Measurements from ENCODE around the gene EPSTI1.
"Not testable (repeated sequence)": the region's sequence is repeated elsewhere in the genome, so short reads cannot be mapped to it uniquely, and the experiment has no call there.

EPSTI1 gene

DNA sequence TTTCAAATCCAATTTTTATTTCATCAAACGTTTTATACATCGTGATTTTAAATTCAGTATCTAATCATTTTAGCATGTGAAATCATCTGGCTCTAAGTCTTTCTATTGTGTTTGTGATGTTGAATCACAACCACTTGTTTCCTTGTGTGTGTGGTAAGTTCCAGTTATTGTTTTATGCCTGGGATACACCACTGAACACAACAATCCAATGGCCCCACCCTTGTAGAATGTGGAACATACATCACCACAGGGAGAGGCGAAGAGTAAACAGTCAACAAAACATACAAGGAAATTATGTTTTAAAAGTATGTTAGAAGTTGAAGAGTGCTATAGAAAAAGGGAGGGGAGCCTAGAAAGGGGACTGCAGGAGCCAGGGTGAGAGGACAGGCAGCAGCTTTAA lies 100.5 kb downstream of the EPSTI1 start:
- no peak for DNase-seq

DNA sequence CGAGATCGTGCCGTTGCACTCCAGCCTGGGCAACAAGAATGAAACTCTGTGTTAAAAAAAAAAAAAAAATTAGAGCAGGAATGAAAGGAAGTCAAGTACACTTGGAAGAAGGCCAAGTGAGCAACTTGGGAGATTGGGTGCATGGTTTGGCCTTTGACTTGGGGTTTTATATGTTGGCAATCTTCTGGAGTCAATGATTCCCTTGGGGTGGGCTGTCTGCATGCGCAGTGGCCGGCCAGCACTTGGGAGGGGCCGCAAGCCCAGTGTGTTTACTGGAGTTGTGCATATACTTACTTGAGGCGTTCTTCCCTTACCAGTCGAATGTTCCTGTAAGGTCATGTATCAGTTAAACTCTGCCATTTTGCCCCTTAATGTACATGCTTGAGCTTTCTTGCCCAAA lies 106.7 kb downstream of the EPSTI1 start:
- no peak for DNase-seq

DNA sequence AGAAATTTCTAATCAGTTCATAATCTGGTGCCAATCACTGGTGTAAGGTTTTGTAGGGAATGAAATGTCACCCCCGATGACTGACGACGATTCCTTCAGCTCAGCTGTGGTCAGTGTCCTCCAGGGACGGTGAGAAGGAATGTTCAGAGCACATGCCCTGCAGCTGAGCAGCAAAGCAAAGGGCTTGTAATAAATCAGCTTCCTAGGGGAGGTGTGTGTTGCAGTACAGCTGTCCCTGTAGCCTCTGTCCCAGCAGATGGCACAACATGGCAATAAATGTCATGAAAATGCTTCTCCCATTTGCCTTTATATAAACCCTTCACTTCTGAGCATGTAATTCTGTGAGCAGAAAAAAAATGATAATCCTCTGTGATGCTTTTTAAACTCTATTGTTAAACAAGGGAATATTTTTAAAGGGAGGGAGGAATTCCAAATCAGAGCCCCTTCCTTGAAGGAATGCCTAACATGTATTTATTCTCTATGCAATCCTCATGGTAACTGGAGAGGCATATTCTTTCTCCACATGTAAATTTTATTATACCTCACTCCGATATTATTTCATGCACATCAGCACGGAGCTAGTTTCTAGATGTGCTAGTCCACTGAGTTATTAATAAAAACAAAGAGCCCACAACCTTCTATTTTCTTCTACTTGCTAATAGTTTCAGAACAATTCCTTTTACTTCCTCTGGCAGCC lies 108.1 kb downstream of the EPSTI1 start:
- no peak for DNase-seq

DNA sequence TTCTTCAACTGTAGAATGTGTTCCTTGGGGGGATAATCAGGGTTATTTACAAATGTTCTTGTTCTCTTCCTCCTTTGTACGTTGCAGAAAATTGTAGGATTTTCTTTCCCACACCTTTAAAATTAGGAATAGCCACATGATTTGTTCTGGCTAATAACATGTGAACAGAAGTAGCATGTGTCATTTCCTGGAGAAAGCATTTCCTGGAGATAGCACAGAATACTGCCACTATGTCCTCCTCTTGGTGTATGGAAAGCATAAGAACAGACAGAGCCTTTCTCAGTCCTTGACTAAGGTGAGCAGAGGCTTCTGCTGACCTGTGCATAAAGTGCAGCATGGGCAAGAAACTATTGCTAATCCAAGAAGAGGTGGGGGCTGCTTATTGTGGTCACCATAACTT lies 108.9 kb downstream of the EPSTI1 start:
- no peak for DNase-seq

DNA sequence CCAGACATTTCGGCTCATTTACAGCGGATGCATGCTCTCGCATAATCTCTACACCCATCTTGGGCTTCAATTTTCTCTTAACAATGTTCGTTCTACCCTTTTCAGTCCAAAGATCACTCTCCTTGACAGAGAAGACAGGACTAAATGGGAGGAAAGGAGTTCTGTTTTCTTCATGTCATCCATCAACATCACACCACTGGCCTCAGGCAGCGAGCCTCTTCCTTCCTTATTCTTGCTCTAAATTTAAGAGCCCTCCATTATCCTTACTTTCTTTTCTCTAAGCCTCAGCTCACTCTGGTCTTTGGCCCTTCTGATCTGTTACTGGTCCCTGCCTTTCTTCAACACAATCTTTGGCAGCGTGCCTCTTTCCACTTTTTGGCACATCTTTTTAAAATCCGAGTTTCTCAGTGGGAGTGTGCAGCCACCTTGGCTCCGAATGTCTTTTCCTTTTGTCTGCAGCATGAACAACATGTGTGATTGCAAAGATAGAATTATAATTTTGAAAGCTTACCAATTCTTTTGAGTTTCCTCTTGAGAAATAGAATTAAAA lies 111.9 kb downstream of the EPSTI1 start:
- DNase-seq = no peak

DNA sequence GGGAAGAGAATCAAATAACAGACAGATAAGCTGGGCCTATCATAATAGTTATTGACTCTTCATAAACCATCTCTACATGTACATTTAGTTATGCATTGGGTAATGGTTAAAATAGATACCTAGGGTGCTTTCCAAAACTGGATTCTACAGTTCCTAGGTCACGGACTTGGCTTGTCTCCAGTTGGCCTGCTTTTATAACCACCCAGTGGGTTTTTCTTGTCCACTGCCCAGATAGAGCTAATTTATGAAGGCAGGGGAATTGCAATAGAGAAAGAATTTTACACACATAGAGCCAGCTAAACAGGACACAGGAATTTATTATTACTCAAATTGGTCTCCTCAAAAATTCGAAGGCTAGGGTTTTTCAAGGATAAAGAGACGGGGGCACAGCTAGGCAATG lies 113.3 kb downstream of the EPSTI1 start:
- DNase-seq = no peak

DNA sequence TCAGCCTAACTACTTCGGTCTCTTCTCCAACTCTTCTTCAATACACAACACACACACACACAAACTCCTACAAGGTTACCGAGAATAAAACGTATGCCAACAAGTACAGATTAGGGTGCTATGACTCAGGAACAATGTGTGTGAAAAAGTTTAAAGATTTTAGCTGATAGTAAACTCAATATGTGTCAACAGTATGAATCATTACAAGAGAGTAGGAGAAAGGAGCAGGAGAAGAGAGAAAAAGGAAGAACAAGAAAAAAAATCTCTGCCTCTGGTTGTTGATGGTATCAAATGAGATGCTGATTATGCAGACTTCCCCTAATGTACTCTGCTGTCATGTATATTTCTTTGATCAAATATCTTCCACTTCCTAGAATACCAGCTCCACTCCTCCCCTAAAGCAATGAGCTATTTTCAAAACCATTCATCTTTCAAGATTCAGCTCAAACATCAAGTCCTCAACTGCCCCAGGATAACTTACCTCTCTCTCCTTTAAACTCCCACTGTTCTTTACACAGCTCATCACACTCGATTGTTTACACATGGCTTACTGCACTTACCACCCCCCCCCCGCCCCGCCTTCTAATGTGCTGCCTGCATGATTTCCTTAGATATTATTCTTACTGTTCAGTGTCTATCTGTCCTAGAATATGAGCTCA lies 115.0 kb downstream of the EPSTI1 start:
- no peak for DNase-seq

DNA sequence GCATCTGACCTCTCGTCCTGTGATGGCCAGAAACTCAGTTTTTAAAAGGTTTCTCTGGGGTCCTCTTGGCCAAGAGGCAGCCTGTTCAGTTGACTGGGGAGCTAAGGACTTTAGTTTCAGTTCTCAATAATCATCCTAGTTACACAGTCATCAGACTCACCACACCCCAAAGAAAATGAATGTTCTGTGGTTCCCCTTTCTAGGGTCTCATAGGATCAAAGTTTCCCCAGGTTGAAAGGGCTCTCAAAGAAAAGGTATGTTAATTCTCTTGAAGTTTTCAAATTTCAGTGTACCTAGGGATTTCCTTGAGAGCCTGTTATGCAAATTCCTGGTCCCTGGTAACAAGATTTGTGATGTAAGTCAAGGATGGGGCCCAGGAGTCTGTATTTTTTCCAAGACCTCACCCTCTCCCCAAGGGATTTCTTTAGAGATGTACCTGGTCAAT lies 115.7 kb downstream of the EPSTI1 start:
- DNase-seq = no peak

DNA sequence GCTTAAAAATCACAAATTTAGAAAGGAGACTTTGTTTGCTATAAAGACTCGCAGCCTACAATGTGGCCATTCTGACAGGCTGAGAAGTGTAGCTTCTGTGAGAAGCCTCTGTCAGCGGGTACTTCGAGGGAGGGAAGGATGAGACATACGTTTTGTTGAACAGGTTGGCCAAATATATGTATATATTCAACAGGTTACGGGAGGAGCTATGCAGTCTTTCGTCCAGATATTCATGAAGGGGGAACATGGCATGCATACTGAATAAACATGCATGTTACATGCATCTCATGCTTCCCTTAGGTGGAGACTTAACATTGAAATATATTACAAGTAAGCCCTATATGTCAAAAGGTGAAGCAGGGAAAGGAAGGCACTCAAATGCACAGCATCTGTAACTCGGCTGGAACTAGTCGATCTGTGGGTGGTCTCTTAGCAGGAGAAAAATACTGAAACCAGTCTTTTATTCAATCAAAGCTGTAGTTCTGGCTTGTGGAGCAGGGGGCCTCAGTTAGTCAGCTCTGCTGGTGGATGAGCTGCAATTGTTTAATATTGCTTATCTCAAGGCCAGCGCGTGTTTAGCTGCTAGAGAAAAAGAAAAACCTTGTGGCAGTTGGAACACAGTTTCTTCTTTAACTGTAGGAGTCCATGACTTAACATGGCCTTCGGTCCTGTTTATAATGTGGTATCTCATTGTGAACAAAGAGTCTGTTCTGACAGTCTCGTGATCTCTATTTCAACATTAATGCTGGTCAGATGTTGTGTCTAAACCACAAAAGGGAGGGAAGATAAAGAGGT lies 116.4 kb downstream of the EPSTI1 start:
- no peak for DNase-seq

DNA sequence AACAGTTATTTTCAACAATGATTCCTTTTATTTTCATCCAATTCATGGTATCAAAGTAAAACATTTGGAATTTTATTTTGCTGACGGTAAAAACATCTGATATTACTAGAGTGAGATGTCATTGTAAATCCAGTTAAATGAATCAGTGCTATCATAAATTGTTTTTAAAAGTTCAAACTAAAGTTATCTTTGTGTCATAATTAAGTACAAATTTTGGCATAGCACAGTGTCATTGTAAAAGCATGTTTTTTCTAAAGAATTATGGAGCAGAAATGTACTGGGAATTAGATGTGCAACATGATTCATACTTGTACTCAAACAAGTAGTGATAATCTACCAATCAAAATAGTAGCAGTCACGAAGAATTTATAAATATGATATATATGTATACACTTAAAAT lies 117.8 kb downstream of the EPSTI1 start:
- DNase-seq = no peak

DNA sequence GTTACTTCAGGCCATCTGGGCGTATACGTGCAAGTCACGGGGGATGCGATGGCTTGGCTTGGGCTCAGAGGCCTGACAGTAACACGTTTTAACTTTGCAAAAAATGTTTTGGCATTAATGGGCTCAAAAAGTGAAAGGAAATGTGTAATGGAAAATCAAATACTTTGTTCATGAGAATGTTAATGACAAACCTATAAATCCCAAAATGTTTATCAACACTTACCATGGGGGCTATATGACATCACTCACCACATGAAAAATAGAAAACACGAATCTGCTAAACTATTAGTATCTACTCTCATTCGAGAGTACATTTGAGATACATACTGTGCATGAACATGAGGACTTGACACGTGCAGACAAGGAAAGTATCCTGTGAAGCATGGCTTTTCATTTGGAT lies 119.0 kb downstream of the EPSTI1 start:
- no peak for DNase-seq

DNA sequence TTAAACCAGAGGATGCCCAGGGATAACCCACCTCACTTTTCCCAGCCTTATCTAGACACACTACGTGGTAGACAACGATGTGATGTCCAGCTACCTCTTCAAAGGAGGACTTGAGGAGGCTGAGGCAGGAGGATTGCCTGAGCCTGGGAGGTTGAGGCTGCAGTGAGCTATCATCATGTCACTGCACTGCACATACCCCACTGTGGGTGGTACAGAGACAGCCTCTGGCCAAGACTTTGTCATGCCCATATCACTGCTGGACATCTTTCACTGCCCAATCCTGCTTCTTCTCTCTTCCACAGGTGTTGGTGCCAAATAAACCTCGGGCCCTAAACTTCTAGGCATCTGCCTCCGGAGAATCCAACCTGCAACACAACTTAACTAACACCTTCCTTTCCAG lies 124.8 kb downstream of the EPSTI1 start:
- DNase-seq = no peak

DNA sequence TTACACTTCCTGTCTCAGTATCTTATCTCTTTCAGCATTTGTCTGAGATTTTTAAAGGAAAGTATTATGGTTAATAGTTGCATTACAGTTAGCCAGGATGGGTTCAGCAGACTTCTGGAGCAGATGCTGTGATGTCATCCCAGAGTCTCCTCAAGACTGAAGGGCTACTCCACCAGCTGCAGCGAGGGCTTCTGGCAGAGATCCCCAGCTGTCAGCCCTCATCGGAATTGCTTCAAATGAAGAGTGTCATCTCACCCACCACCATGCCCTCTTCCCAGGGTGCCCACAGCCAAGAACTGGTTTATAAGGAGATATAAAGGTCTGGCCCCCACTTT lies 126.3 kb downstream of the EPSTI1 start:
- no peak for DNase-seq

DNA sequence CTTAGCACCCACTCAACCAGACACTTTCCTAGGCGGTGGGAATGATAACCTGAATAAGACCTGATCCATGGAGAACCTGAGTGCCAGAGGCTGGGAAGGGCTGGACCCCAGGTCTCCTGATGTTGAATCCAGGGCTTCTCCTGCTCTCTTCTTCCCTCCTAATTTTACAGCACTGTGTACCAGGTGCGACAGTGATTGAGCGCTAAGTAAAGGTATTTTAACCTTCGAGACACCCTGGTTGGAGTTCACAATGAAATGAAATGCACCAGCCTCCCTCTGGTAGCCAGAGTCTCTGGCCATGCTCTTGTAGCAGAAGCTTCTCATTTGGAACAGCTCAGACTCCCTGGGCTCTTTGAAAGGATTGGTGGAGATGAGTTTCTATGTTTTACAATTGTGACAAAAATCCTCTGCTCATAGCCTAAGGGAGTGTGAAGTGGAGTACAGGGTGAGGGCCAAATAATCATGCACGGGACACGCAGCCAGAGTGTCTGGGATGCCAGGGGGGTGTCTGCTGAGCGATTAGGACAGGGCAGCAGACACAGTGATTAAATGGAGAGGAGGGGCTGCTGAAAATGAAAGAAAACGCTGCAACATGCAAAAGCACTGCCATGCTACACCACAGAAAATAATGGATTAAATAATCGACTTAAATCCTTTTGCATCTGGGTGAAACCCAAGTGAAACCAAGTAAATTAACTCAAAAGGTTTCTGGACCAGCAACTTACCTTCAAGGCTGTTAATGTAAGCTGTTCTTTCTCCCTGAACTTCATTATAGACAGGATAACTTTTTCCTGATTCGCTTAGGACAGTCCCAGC lies 126.9 kb downstream of the EPSTI1 start:
- no peak for DNase-seq

DNA sequence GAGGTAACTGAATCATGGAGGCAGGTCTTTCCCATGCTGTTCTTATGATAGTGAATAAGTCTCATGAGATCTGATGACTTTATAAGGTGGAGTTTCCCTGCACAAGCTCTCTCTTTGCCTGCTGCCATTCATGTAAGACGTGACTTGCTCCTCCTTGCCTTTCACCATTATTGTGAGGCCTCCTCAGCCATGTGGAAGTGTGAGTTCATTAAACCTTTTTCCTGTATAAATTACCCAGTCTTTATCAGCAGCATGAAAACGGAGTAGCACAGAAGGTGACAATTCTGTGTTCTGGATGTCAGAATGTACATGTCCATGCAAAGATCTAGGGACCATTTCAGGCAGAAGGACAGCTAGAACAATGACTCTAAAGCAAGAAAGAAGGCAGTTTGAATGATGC lies 129.7 kb downstream of the EPSTI1 start:
- DNase-seq = not testable (repeated sequence)

DNA sequence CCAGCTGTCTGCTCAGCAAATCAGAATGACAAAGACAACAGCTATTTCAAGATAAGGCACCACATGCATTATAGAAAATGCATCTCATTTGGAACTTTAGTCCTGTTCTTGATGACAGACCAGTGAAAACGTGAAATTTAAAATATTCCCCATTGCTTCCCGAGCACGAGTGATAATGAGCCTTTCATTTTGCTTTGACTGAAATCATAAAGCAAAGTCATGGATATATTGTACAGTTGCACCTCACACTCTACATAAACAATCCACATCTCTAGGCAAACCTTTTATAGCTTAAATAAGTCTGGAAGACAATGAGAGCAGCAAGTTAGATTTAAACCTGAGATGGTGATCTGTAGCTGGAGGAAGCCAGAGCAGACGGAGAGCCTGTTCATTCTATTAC lies 131.6 kb downstream of the EPSTI1 start:
- no peak for DNase-seq

DNA sequence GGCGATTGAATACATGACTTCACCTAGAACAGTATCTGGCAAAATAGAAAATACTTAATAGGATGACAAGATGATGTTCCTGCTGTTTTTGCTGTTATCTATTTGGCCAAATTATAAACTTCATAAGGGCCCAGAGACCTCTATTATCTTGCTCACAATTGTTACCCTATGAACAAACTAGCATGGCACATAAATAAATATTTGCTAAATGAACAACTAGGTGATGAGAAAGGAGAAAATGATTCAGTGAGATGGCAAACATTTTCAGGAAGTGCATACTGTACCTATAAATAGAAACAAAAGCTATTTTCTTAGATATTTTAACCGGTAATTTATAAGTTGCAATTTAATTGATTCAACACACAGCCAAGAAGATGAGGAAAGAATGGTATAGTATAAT lies 132.3 kb downstream of the EPSTI1 start:
- DNase-seq = no peak

DNA sequence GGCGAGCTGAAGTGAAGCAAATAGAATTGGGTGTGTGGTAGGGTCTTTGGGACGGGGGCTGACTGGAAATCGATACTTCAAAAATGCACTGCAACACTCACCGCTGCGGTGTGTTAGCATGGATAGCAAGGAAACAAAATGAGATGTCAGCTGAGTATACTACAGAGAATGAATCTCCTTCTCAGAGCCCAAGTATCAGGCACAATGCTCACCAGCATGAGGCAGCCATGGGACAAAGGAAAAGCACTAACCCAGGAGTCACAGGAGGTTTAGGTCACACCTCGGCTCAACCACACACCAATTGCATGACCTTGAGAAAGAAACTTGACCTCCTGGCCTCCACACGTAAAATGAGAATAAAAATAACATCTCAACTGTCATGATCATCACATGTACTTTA lies 136.6 kb downstream of the EPSTI1 start:
- no peak for DNase-seq

DNA sequence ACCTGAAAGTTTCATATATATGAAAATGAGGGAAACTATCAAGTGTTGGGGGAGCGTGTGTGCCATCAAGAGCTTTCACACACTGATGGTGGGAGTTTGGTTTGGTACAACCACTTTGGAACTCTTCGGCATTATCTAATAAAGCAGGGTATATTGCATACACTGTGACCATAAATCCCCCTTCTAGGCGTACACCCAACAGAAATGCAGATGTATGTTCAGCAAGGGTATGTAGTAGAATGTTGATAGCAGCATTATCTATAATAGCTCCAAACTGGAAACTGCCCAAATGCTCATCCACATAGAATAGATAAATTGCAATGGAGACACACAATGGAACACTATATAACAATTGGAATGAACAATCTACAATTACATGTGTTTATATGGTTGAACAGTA lies 139.9 kb downstream of the EPSTI1 start:
- no peak for DNase-seq

DNA sequence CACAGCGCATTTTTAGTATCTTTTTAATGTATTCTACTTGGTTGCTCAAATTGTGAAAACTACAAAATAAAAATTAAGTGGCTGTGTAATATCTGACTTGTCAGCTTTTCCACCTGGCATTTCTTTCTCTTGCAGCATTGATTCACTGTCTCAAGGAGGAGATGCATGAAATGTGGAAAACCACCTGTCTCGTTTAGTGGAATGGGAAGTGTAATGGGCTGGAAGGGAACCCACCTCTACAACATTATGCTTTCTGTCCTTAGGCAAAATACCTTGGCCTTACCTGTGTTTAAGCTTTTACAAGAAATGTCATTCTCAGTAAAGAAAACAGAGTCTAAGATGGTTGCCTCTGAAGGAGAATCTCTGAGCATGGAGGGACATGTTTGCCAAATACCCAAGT lies 142.8 kb downstream of the EPSTI1 start:
- no peak for DNase-seq

DNA sequence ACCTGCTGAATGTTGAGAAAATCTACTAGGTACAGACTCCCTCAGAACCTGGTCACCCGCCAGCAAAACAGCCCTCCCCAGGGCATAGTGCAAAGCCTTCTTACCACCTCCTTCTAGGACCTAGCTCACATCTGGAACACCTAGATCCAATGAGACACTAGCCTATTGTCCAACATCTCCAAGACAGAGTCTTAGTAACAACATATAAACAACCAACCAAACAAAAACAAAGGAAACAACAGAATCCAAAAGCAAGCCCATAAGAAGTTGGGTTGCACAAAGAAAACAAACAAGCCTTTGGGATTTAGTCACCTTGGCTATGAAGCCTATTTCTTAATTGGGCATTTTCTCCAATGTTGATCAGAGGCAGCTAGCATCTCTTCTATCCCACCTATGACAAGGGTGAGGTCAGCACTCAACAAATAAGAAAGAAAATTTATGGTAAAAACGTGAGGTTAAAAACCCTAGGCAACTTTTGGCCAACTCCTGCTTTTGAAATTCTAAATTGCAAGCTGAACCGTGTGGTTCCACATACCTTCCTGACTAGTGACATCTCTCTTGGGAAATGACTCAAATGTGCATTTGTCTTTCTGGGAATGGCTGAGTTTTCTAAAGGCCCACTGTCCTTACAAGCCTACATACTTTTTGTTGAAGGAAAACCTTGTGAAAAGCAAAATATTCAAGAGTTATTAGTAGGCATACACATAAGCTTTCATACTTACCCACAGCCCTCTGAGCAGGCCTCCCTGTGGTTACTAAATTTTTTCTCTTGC lies 144.0 kb downstream of the EPSTI1 start:
- no peak for DNase-seq
